ENCODE data around the gene AOPEP.

AOPEP gene

GRCh38 chr9:94726495-94727191 lies at the start of gene AOPEP:
AOPEP (plus strand) TSS chr9:94726699; CDS start chr9:94759784, 33,085 bp downstream.
- DNase-seq, result peak; percentile 73

GRCh38 chr9:94677929-94678328 lies 48.6 kb upstream of the AOPEP start:
- no peak for DNase-seq

GRCh38 chr9:94679587-94679986 lies 46.9 kb upstream of the AOPEP start:
- no peak for DNase-seq

DNA sequence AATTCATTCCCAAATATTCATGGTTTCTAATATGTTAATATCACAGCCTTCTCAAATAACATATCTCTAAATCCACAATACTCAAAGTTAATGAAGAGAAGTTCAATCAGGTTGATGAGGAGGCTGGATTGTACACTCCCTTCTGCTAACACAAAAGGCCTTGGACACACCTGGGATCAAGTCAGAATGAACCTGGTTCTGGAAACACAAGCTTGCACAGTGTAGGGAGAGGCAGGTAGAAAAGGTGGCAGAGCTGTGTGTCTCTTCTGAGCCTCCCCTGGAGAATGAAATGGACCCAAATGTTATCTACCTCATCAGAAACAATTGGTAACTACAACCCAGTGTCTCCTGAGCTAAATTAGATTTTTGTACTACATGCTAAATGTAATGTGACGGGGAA lies 46.5 kb upstream of the AOPEP start:
- no peak for DNase-seq

DNA sequence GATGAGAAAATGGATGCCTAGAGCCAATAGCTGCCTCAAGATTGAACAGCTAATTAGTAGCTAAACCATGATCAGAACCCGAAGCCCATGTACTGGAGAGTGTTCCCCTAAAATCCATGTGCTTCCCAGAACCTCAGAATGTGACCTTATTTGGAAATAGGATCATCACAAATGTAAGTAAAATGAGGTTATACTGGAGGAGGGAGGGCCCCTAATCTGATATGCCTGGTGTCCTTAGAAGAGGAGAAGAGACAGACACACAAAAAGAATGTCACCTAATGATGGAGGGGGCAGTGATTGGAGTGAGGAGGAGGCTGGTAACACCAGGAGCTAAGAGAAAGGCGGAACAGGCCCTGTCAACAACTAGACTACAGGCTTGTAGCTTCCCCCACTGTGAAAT lies 45.9 kb upstream of the AOPEP start:
- DNase-seq, result no peak

- peak; percentile 67 for DNase-seq
These were observed 45.0 kb upstream of the AOPEP start for GRCh38 chr9:94681508-94681907.

DNA sequence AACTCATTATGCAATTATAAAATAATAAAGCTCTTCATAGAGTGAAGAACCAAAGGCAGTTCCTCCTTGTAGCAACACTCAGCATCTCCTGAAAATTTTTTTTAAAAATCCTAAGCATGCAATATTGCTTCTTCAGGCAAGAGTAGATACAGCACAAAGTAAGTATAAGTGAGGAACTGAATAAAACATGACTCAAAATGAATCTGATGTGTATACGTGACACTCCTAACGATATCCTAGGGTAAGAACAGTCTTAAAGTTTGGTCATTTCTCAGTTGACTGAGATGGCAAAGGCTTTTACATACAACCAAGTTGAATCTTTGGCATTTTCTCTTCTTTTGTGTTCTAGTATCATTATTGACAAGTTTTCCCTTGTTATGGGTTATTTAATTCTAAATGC lies 41.1 kb upstream of the AOPEP start:
- DNase-seq, result no peak

GRCh38 chr9:94687451-94687850 lies 39.0 kb upstream of the AOPEP start:
- peak; percentile 36 for DNase-seq

GRCh38 chr9:94690344-94690743 lies 36.2 kb upstream of the AOPEP start:
- DNase-seq, result no peak

DNA sequence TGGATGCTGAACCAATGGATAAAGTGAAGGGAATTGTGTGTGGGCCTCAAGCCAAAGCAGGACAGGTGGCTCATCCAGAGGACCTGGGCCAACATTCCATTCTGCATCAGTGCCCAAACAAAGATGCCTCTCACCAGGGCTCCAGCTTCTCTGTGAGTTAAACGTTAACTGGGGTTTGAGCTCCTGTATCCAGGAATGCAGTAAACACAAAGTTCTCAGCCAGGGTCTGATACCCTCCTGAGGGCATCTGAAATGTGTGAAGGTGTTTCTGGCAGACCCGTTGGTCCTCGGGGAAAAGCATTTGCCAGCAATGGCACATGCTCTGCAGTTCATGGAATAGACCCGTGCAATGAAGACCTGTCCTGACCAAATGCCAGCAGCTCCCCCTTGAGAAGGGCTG lies 33.9 kb upstream of the AOPEP start:
- DNase-seq, result peak; percentile 68

DNA sequence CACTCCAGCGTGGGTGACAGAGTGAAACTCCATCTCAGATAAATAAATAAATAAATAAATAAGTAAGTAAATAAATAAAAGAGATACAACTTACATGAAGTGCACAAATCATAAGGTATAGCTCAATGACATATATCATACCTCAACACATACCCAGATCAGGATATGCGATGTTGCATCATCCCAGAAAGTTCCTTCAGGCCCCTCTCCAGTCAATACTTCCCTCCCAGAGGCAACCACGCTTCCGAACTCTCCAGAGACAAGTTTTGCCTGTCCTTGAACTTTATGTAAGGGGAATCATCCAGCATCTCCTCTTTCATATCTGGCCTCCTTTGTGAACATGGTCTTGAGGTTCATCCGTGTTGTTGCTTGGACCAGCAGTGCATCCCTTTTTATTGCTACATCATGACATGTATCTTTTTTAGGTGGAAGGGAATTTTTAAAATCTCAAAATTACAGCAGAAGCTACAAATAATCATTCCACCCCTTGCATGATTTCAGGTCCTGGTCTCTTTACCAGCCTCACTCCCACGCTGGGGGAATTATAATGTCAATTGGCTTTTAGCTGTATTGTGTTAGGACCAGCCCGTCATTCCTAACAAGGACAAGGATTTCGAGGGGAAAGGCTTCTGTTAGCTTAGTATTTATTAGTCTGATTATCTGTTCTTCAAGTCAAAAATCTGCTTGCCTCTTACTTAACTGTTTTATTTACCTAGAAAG lies 32.9 kb upstream of the AOPEP start:
- DNase-seq, result no peak

DNA sequence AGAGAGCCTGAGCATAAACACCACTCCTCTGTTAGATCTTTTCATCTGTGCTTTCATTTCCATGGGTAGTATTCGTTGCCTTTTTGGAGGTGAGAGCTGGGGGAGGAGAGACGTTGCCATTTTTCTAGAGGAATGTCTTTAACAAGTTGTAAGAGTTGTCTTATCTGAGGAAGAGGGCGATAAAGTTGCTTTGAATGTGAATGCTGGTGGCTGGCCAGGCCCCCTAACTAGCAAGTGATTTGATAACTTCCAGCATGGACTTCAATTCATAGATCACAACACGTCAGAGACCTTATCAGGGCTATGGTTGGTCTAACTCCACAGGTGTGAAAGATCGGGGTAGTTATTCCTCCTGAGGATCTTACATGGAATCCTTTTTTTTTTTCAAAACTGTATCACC lies 30.0 kb upstream of the AOPEP start:
- DNase-seq, result no peak

GRCh38 chr9:94697972-94698581 lies 28.4 kb upstream of the AOPEP start:
- DNase-seq, result no peak

DNA sequence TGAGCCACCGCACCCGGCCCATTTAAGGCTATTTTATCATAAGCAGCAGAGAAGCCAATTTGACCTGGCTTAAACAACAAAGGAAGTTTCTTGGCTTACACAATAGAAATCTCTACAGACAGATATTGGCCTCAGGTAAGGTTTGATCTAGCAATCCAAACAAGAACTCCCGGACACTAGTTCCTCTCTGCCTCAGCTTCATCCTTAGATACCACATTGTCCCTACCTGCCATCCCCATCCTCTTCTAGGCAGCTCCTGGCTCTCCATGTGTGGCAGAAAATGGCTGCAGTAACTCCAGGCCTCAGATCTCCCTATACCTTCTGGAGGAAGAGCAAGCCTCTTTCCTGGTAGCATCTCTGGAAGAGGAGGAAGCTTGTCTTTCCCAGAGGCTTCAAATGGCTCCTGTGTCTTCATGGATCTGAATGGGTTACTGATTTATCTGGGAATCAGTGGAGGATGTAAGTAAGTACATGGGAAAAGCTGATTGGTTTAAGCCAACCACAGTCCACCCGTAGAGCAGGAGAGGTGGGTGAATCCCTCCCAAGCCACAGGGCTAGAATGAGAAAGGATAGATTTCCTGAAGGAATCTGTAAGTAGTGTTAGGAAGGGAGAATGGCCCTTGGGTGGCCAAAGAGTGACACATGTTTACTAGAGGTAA lies 26.7 kb upstream of the AOPEP start:
- no peak for DNase-seq

- DNase-seq, result no peak
These were observed 26.1 kb upstream of the AOPEP start for GRCh38 chr9:94700445-94700844.

DNA sequence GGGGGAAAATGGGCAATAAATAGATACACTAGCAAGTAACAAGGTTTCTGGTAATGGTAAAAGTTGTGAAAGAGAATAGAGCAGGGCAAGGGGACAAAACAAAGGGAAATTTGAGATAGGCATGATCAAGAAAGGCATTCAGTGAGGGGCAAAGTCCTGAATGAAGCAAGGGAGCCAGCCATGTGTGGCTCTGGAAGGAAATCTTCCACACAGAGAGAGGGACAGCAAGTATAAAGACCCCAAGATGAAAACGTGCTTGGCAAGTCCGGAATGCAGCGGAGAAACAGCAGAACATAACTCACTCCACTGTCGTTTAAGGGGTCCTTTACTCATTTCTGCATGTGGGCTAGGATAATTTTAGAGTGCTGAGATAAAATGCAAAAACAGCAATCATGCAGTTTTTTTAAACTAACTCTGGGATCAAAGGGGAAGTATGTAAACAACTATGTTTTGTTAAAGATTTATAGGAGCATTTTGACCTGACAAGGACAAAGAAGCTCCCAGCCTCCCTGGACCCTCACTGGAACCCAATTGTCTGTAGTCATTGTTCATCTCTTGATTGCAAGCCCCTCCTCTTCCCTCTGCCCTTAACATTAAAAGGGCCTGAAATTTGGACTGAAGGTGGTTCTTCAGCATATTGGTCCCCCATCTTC lies 22.9 kb upstream of the AOPEP start:
- DNase-seq, result no peak

DNA sequence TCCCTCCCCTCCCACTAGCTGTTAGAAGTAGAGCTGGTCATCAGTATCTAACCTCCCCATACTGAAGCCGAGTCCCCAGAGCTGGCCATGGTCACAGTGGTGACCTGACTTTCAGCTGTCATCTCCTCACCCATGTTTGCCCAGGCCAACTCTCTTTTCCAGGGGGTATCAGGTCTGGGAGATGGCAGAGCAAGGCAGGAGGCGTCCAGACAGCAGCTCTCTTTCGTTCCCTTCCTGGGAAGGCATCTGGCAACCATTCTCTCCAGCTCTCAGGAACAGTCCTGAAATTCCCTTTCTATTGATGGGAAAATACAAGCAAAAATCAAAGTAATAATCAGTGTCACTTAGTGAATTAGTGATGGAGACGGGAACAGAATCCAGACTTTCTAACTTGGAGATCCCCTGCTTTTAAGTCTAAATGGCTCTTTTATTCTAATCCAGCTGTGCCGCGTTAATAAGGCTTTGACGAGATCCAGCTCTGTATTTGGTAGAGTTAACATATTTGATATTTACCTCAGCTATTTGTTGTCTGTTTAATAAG lies 21.3 kb upstream of the AOPEP start:
- DNase-seq, result no peak

DNA sequence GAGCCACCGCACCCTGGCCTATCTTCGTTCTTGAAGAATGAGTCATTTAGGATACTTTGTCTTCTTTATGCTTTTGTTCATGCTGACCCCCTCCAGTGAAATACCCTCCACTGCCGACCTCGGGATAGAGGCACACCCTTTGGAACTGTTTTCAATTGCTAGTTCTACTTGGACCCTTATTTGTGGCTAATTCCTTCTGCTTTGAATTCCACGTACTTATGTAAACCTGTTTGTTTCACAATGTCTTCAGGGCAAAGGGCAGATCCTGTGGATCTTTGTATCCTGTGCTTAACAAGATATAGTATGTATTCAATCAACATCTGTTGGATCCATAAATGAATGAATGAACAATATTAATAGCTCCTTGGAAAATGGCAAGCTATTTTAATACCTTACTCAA lies 19.6 kb upstream of the AOPEP start:
- DNase-seq, result no peak

GRCh38 chr9:94713436-94714215 lies 12.9 kb upstream of the AOPEP start:
- DNase-seq, result no peak

DNA sequence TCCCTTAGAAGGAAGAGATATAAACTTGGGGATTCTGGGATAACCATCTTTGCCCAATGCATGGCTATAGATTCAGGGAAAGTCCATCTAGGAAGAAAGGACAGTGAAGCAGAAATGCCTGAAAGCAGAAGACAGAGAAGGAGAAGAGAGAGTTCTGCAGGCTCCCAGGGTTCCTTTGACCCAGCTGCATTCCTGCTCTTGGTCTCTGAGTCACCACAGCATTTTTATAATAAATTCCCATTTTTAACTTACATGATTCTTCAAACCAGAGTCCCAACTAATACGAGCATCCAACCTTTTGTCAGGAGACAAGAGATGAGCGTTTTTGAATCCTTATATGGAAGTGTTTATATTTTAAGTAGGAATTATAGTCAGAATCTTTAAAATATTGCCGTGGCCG lies 12.0 kb upstream of the AOPEP start:
- no peak for DNase-seq

DNA sequence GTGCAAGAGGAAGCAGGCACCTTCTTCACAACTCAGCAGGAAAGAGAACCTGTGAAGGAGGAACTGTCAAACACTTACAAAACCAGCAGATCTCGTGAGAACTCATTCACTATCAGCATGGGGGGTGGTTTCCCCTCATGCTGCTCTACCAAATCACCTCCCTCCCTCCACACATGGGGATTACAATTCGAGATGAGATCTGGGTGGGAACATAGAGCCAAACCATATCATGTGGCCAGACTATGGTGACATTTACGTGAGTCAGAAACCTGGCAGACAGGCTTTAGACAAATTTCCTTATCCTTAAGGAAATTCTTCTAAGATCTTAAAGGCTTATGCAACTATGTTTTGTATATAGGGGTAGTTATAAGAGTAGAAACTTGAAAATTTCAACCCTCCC lies 8.7 kb upstream of the AOPEP start:
- no peak for DNase-seq

DNA sequence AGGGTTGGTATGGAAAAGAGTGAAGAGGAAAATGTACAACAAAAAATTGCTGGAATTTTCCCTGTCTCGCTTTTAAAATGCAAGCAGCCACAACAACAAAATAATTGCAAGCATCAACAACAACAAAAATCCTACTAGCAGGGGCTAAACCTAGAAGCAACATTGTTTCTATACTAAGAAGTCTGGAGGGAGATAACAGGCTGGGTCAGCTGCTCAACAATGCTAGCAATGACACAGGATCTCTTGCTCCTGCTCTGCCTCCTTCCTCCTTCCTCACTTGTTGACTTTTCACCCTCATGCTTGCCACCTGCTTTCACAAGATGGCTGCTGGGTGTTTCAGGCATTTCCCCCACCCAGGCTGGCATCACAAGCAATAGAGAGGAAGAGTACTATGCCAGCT lies 7.6 kb upstream of the AOPEP start:
- DNase-seq, result no peak

All from NCI-H2029 treated with DMSO at 0.1 percent for 48 hours (cell line).